OCI-LY7 (cell line): ENCODE data around the gene GALNT10. TPM values are rescaled to one million over a fixed set of nuclear protein-coding genes. Genes with fewer than 3 reads are reported as not detected.

Experiments
- BruUV-seq: library from RNA; stranded (reverse); fragments of 400-500 nt; replicated peaks from 2 replicates; lab custom pipeline; 2021; lab: Mats Ljungman, UMichigan
- CTCF ChIA-PET: fragments of 300-600 bp; sonication (Branson Sonifier 250); formaldehyde crosslinking; loops from one replicate; lab custom pipeline; 2022; ENCODE audit warnings: antibody characterized with exemption; ENCODE audit not compliant: unreplicated experiment; lab: Charles Lee
- POLR2A ChIA-PET: fragments of 300-600 bp; sonication (Branson Sonifier 250); formaldehyde crosslinking; loops from one replicate; lab custom pipeline; 2022; ENCODE audit warnings: antibody characterized with exemption; lab: Charles Lee
- DNase-seq: peaks from one replicate; pipeline ENCODE4 v3.0.0-alpha.2; 2015; ENCODE audit warnings: low spot score
- H2AFZ ChIP-seq: fragments of 200-600 bp; sonication (generic), shearing (Covaris generic); 2 replicates; pipeline ENCODE4 v1.6.1; 2014; ENCODE audit warnings: mild to moderate bottlenecking, antibody characterized with exemption, low read length, moderate library complexity
- H3K27ac ChIP-seq: fragments of 200-600 bp; sonication (generic); 2 replicates; pipeline ENCODE4 v1.5.1; 2014; ENCODE audit warnings: mixed run types, low read depth, mild to moderate bottlenecking, moderate library complexity, low read length, inconsistent platforms; ENCODE audit not compliant: poor library complexity, severe bottlenecking
- H3K36me3 ChIP-seq: fragments of 200-600 bp; sonication (generic); 2 replicates; pipeline ENCODE4 v1.6.1; 2014; ENCODE audit warnings: mild to moderate bottlenecking, antibody characterized with exemption, low read length, moderate library complexity, mixed read lengths; ENCODE audit not compliant: insufficient read depth
- H3K4me1 ChIP-seq: fragments of 200-600 bp; sonication (generic); 2 replicates; pipeline ENCODE4 v1.5.1; 2014; ENCODE audit warnings: mild to moderate bottlenecking, low read length; ENCODE audit not compliant: insufficient read depth, poor library complexity, severe bottlenecking
- H3K4me2 ChIP-seq: fragments of 200-600 bp; sonication (generic); 2 replicates; pipeline ENCODE4 v1.6.1; 2014; ENCODE audit warnings: mild to moderate bottlenecking, low read length
- H3K4me3 ChIP-seq: fragments of 200-600 bp; sonication (generic); 2 replicates; pipeline ENCODE4 v1.5.1; 2014; ENCODE audit warnings: mild to moderate bottlenecking, low read depth, low read length; ENCODE audit not compliant: poor library complexity, severe bottlenecking
- H3K79me2 ChIP-seq: fragments of 200-600 bp; sonication (generic); 2 replicates; pipeline ENCODE4 v1.6.1; 2016; ENCODE audit warnings: low read depth, mild to moderate bottlenecking, low read length, moderate library complexity, mixed read lengths; ENCODE audit not compliant: insufficient read depth
- H3K9me2 ChIP-seq: fragments of 200-600 bp; sonication (generic); 2 replicates; pipeline ENCODE4 v1.6.1; 2016; ENCODE audit warnings: mild to moderate bottlenecking, low read length, mixed read lengths; ENCODE audit not compliant: insufficient read depth
- H3K9me3 ChIP-seq: fragments of 200-600 bp; sonication (generic); 2 replicates; pipeline ENCODE4 v1.6.1; 2014; ENCODE audit warnings: mild to moderate bottlenecking, mixed run types, low read length, mixed read lengths
- H4K20me1 ChIP-seq: fragments of 200-600 bp; sonication (generic); 2 replicates; pipeline ENCODE4 v1.6.1; 2014; ENCODE audit warnings: mild to moderate bottlenecking, antibody characterized with exemption, low read length, moderate library complexity, mixed read lengths; ENCODE audit not compliant: insufficient read depth
- CTCF ChIP-seq: fragments of 200-600 bp; sonication (generic); conservative IDR thresholded peaks from 2 replicates; pipeline ENCODE4 v1.5.1; 2014; ENCODE audit warnings: mild to moderate bottlenecking, antibody characterized with exemption, low read length, moderate library complexity, mixed read lengths
- EZH2phosphoT487 ChIP-seq: fragments of 200-600 bp; sonication (generic); IDR thresholded peaks from 2 replicates; pipeline ENCODE4 v1.6.1; 2018; ENCODE audit warnings: low read depth, borderline replicate concordance, mild to moderate bottlenecking, mixed run types, antibody characterized with exemption, low read length, moderate library complexity, mixed read lengths
- intact Hi-C: fragments of 100-400 bp; cut with micrococcal nuclease; formaldehyde crosslinking; loops from one replicate; pipeline ENCODE4 v1.10.0; 2022; ENCODE audit not compliant: unreplicated experiment
- total RNA-seq, 2 experiments: library from RNA; depleted of rRNA in 1 of 2; stranded (reverse); fragments of >200 nt in 1 of 2; shearing (Covaris generic) in 1 of 2; gene quantifications; 2 replicates each; pipeline ENCODE4 v1.2.3, GENCODE V29; 2014 to 2022

The GALNT10 gene
- total RNA-seq, 2 experiments from 2014 or later, result 7.3 to 20.6 TPM

- CTCF ChIA-PET, result no interaction called here
- H3K4me2 ChIP-seq, result no peak overlapping the region
Observed at GRCh38 chr5:154202379-154203260, 12.1 kb downstream of the GALNT10 start.

GRCh38 chr5:154203798-154204578, 13.5 kb downstream of the GALNT10 start:
- H2AFZ ChIP-seq, result no peak overlapping the region
- no peak overlapping the region for H3K4me3 ChIP-seq
- TF ChIP-seq EZH2phosphoT487 (no peak), CTCF (no peak)
- ChIA-PET POLR2A (interaction anchor here (0.6 kb wide), 1 partner anchor 49 kb away, joined by 4 read pairs; no protein-coding TSS in a partner anchor), CTCF (no interaction called here)
- BruUV-seq, result no TSS peak
- no peak overlapping the region for H3K27ac ChIP-seq
- no peaks in the 10 kb centered on the region for H3K9me3 ChIP-seq
- no peaks in the 10 kb centered on the region for H3K9me2 ChIP-seq
- H3K4me2 ChIP-seq, result no peak overlapping the region
- no peak for DNase-seq
- no peaks in the 10 kb centered on the region; the same call in 1 of the 2 replicates for H4K20me1 ChIP-seq
- intact Hi-C loops, result no loop called here
- H3K36me3 ChIP-seq, result no peaks in the 10 kb centered on the region
- no peaks in the 10 kb centered on the region for H3K4me1 ChIP-seq
- no peaks in the 10 kb centered on the region for H3K79me2 ChIP-seq

More at GRCh38 chr5:154202379-154203260, 12.1 kb downstream of the GALNT10 start:
- Histone ChIP-seq H3K9me3 (no peaks in the 10 kb centered on the region), H3K27ac (no peak overlapping the region), H3K9me2 (no peaks in the 10 kb centered on the region), H3K4me3 (no peak overlapping the region), H3K79me2 (no peaks in the 10 kb centered on the region), H3K4me1 (no peaks in the 10 kb centered on the region), H3K36me3 (no peaks in the 10 kb centered on the region), H4K20me1 (no peaks in the 10 kb centered on the region; the same call in 1 of the 2 replicates), H2AFZ (no peak overlapping the region)
- BruUV-seq, result no TSS peak
- intact Hi-C loops, result no loop called here
- POLR2A ChIA-PET, result interaction anchor here (0.6 kb wide), 1 partner anchor 13 kb away, joined by 3 read pairs; no protein-coding TSS in a partner anchor
- TF ChIP-seq CTCF, result no peak
- no peak for TF ChIP-seq EZH2phosphoT487
- no peak for DNase-seq
